Left ventricle myocardium superior (tissue), 1 donor: ENCODE data around the gene PGM5. TPM values are rescaled to one million over a fixed set of nuclear protein-coding genes. Genes with fewer than 3 reads are reported as not detected.

Experiments
- ATAC-seq: fragments of 200-7000 bp; cut with Tn5 transposase; one replicate; pipeline ENCODE4 v1.9.1; 2020; ENCODE audit warnings: mild to moderate bottlenecking, moderate library complexity
- DNase-seq: peaks from one replicate; pipeline ENCODE4 v3.0.0-alpha.2; 2020
- intact Hi-C: fragments of 100-400 bp; cut with micrococcal nuclease; formaldehyde crosslinking; loops from one replicate; pipeline ENCODE4 v1.11.0; 2022
- total RNA-seq: library from RNA; stranded (reverse); fragmentation: NEBNext Ultra II Directional; extraction: Animal tissue kit (Norgen Biotek cat#: 25700); gene quantifications from one replicate; pipeline ENCODE4 v1.2.1, GENCODE V29; 2021
- donor health status: DM: no; HTN: yes; CAD: no; lungs with severe emphysema.

PGM5 gene
- total RNA-seq, 1 donor from 2014 or later = 150 TPM

DNA sequence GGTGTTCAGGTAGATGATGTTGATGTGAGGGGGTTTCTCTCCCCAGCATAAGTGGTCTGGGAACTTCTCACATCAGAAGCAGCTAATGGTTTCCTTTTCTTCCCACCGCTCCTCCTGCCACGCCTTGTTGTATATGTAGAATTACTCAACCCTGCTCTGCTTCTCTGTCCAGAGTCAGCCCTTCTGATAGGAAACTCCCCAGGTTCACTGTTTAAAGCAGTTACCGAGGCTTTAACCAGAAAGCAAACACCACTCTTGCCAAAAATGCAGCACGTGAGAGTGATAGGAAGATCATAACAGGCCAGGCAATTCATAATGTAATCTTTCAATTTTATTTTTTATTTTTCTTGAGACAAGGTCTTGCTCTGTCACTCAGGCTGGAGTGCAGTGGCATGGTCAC is 194.8 kb downstream of the PGM5 start:
- peak; percentile 8 for ATAC-seq

DNA sequence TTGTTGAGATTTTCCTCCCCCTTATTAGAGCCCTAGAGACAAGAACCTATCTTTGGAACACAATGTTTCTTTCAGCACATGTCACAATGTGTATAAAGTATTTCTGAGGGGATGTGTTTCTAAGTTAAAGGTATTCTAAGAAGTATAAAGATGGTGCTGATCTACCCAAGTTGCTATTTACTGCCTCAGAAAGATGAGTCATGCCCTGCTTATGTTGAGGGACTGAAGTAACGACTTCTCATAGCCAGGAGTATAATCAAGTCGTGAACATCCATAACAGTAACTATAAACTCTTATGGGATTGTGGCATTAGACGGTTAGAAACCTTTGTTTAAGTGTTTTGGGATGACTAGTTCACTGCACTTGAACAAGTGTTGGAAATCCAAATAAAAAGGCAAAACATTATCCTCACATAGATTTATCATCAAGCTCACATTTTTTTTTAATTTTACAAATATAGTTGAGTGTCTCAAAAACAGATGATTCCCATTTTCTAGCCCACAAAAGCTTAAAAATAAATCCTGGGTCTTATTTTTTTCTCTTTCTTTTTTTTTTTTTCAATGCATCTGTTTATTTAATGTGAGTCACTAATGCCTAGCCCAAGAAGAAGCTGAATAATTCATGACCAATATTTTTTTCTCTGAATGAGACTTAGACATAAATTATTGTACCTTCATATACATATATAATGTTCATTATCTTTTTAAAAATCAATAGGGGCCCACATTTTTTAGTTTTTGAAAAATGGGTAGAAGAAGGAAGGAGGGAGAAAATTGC is 196.5 kb downstream of the PGM5 start:
- no peak for DNase-seq
- intact Hi-C loops = no loop called here
- peak; percentile 27 for ATAC-seq

More for the DNA sequence above, 194.8 kb downstream of the PGM5 start:
- no peak for DNase-seq
- intact Hi-C loops = no loop called here

DNA sequence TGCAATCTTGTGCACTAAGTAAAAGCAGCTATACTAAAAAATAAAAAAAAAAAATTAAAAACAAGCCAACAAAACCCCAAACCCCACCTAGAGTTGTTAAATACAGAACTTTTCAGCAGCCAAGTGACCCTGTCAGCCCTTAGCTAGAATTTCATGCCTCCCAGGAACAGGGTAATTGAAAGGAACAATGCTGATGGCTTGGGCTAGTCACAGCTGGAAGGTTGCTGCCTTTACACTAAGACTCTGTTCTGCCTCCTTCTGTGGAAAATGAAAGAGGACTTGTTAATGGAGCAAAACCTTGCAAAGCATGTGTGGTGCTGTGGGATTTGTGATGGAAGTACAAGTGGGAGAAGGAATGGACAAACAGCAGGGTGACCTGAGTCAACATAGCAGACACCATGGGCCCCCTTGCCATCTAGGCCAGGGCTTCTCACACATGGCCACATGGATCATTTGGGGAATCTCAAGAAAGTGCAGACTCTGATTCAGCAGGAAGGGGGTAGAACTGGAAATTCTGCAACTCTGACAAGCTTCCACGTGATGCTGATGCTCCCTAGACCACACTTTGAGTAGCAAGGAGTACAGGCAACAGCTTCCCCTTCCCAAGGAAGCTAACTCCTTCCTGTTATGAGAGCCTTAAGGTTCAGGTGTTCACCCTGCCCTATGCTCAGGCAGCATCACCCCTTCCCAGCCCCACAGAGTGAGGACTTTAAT is 199.2 kb downstream of the PGM5 start:
- no peak for ATAC-seq
- intact Hi-C loops = no loop called here
- no peak for DNase-seq

GRCh38 chr9:68558545-68558944 is 202.1 kb downstream of the PGM5 start:
- intact Hi-C loops = no loop called here
- DNase-seq (no peak), ATAC-seq (no peak)

GRCh38 chr9:68560071-68560844 is 203.8 kb downstream of the PGM5 start:
- intact Hi-C loops = no loop called here
- ATAC-seq = peak; percentile 69
- DNase-seq = peak; percentile 56

DNA sequence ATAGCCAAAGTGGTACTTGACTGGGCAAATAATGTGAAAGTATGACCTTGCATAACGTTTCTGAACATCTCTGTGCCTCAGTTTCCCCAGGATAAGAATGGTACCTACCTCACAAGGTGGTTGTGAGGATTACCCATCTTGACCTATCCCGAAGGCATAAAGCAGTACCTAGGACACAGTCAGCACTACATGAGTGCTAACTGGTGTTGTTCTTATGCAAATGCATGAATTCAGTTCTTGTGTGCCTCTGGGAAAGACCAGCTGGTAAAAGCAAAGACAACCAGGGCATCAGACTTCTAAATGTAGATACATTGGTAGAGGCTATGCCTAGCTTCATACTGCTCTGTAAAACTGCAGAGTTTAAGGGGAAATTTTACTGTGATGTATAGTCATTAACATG is 206.1 kb downstream of the PGM5 start:
- intact Hi-C loops = no loop called here
- no peak for ATAC-seq
- no peak for DNase-seq

DNA sequence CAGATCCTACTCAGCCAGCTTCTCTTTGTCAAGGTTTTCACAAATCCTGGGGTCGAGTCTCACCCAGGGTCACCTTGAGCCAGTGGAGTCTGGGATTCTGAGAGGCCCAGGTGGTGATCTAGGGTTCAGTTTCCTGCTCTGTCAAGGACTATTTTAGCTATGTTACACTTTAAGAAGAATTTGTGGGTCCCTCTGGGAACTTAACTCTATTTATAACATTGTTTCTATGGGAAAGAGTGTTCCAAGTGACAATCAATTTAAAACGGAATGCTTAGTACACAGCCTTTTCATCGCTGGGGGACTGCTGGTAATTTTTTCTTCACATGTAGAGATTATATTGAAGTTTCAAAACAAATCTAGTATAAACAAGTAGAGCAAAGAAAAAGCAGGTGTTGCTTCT is 211.2 kb downstream of the PGM5 start:
- intact Hi-C loops = no loop called here
- peak; percentile 34 for ATAC-seq
- no peak for DNase-seq

GRCh38 chr9:68574150-68574549 is 217.7 kb downstream of the PGM5 start:
- no peak for DNase-seq
- intact Hi-C loops = no loop called here
- no peak for ATAC-seq

DNA sequence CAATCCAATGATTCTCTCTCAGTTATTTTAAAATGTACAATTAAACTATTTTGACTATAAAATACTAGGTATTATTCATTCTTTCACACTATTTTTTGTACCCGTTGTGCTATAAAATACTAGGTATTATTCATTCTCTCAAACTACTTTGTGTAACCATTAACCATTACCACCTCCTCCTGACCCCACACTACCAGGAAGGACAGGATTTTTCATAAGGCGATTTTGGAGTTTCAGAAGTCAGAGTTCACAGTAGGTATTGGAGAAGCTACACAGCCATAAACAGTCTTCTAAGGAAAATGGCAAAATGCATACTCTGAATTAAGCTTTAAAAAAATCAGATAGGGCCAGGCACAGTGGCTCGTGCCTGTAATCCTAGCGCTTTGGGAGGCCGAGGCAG is 219.4 kb downstream of the PGM5 start:
- DNase-seq (no peak), ATAC-seq (no peak)
- intact Hi-C loops = no loop called here

GRCh38 chr9:68577774-68578591 is 221.6 kb downstream of the PGM5 start:
- intact Hi-C loops = no loop called here
- ATAC-seq (no peak), DNase-seq (no peak)

Other genes with a start within 250 kb of the PGM5 start
- gene ZNG1C, start 114.6 kb upstream of the PGM5 start, total RNA-seq = 5.3 TPM
- gene FOXD4L3, start 53.7 kb upstream of the PGM5 start, total RNA-seq = not detected
- gene TMEM252, start 184.3 kb downstream of the PGM5 start, total RNA-seq = not detected